GM12801 (cell line): Measurements from ENCODE around the gene SEMA3E.

Source experiments
- CTCF ChIP-seq: IDR thresholded peaks from one replicate; pipeline ENCODE4 v1.5.1; 2011; ENCODE audit warnings: control low read depth; ENCODE audit not compliant: insufficient read length; ENCODE audit errors: extremely low read depth

The SEMA3E gene

DNA sequence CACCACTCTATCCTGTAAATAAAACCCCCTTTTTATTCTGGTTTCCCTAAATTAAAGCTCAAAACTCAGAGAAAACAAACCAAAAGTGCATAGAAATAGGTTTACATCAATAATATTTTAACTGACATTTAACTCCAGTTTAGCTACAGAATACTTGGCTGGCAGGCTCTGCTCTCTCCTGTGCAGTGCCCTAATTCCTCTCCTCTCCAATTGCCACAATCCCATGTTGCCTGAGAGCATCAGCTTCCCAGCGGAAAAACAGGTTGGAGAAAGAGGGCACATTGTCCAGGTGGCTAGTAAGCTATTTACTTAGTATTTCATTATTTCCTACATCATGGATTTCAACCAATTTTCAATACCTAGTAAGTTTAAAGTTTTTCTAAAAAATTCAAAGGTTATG lies 8.7 kb downstream of the SEMA3E start:
- no peak for TF ChIP-seq CTCF

GRCh38 chr7:83633516-83633915 lies 15.4 kb downstream of the SEMA3E start:
- no peak for TF ChIP-seq CTCF

- TF ChIP-seq CTCF = no peak
These were observed 19.6 kb downstream of the SEMA3E start for GRCh38 chr7:83629117-83629880.

DNA sequence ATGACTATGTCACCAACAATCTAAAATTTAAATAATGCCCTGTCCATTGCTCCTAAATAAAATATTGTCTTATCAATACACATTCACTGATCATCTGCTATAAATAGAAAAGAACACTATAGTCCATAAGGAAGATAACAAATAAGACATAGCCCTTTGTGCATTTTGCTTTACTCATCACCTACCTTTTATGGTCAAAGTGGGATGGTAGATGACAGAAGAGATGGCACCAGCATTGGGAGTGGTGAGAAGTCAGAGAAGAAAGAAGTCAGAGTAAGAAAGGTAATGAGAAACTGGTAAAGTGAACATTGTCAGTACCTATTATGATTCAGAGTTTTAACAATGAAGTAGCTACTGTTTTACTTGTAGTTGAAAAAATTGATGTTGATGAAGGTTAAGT lies 31.1 kb downstream of the SEMA3E start:
- TF ChIP-seq CTCF = no peak

GRCh38 chr7:83614112-83614511 lies 34.8 kb downstream of the SEMA3E start:
- no peak for TF ChIP-seq CTCF

DNA sequence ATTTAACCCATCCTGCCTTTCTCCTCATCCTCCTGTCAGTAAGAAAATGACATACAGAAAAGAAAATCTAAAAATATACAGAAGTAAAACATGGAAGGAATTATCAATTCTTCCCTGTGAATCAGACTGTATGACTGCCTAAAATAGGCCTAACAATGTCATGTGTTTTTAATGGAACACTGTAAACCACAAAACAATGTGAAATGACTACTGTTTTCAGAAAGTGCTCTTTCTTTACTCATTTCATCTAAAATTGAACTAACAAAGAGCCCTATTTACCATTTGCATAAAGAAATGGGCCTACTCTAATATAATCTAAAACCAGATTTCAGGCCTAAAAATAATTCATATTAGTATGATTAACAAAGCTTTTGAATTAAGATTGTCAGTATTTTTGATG lies 35.7 kb downstream of the SEMA3E start:
- TF ChIP-seq CTCF = no peak

- TF ChIP-seq CTCF = no peak
These were observed 37.2 kb downstream of the SEMA3E start for GRCh38 chr7:83611776-83612175.
